CD4-positive, alpha-beta T cell (primary cell): ENCODE results near the gene ARNT2. TPM values are rescaled to one million over a fixed set of nuclear protein-coding genes. Genes with fewer than 3 reads are reported as not detected.

ENCODE experiments used
- ATAC-seq: fragments of 200-7000 bp; cut with Tn5 transposase; one replicate; pipeline ENCODE4 v1.10.0; 2022; ENCODE audit warnings: mild to moderate bottlenecking; ENCODE audit not compliant: poor library complexity
- CTCF ChIA-PET: fragments of 350-600 bp; sonication (Branson Sonifier 250); formaldehyde crosslinking; loops from one replicate; lab custom pipeline; 2021; ENCODE audit warnings: antibody characterized with exemption, inconsistent platforms; lab: Charles Lee
- POLR2A ChIA-PET: fragments of 350-600 bp; sonication (Branson Sonifier 250); formaldehyde crosslinking; loops from one replicate; lab custom pipeline; 2021; ENCODE audit warnings: antibody characterized with exemption, inconsistent platforms; lab: Charles Lee
- DNase-seq, 14 experiments: peaks; one replicate each; pipeline ENCODE4 v3.0.0-alpha.2; 2013 to 2020; ENCODE audit warnings: mixed read lengths in 2 of 14
- H3K27ac ChIP-seq, 2 donors: one replicate each; pipeline versions ENCODE4 v1.5.1 to v1.7.0; 2013; ENCODE audit warnings: low read length in 2 of 2, low read depth in 1 of 2, mild to moderate bottlenecking in 1 of 2
- H3K27me3 ChIP-seq, 2 experiments: 1 replicate in 1 of 2; 2 replicates in 1 of 2; pipeline versions ENCODE4 v1.6.1 to v1.7.0; 2013; ENCODE audit warnings: low read length in 2 of 2, control low read depth in 1 of 2, mild to moderate bottlenecking in 1 of 2, moderate library complexity in 1 of 2; ENCODE audit not compliant: insufficient read depth in 2 of 2, control insufficient read depth in 1 of 2
- H3K36me3 ChIP-seq: one replicate; pipeline ENCODE4 v1.6.1; 2013; ENCODE audit warnings: low read length, control low read depth; ENCODE audit not compliant: insufficient read depth
- H3K4me1 ChIP-seq: one replicate; pipeline ENCODE4 v1.6.1; 2013; ENCODE audit warnings: low read length, control low read depth; ENCODE audit not compliant: insufficient read depth
- H3K4me3 ChIP-seq: one replicate; pipeline ENCODE4 v1.5.1; 2013; ENCODE audit warnings: mild to moderate bottlenecking, low read length, moderate library complexity
- H3K9me3 ChIP-seq, 2 experiments: 1 replicate in 1 of 2; 2 replicates in 1 of 2; pipeline versions ENCODE4 v1.6.1 to v1.7.0; 2013; ENCODE audit warnings: low read length in 2 of 2, mild to moderate bottlenecking in 2 of 2, control low read depth in 1 of 2, moderate library complexity in 1 of 2; ENCODE audit not compliant: control insufficient read depth in 1 of 2, insufficient read depth in 1 of 2
- H3K27ac Mint-ChIP-seq: one replicate; pipeline ENCODE4 v1.8.0; 2020; ENCODE audit warnings: mixed read lengths
- H3K27me3 Mint-ChIP-seq: one replicate; pipeline ENCODE4 v1.8.0; 2021; ENCODE audit warnings: mixed read lengths
- H3K36me3 Mint-ChIP-seq: one replicate; pipeline ENCODE4 v1.8.0; 2021; ENCODE audit warnings: low read depth, mixed read lengths
- H3K4me1 Mint-ChIP-seq: one replicate; pipeline ENCODE4 v1.8.0; 2021; ENCODE audit warnings: low read depth, mixed read lengths
- H3K4me3 Mint-ChIP-seq: one replicate; pipeline ENCODE4 v1.8.0; 2020; ENCODE audit warnings: mild to moderate bottlenecking, mixed read lengths
- H3K9me3 Mint-ChIP-seq: one replicate; pipeline ENCODE4 v1.8.0; 2020; ENCODE audit warnings: mixed read lengths
- CTCF ChIP-seq: fragments of 200-600 bp; IDR thresholded peaks from one replicate; pipeline ENCODE4 v1.8.0; 2022; ENCODE audit warnings: antibody characterized with exemption, mild to moderate bottlenecking
- intact Hi-C, 2 experiments: fragments of 100-400 bp; cut with DNase I in 1 of 2; cut with micrococcal nuclease in 1 of 2; formaldehyde crosslinking; loops; one replicate each; pipeline versions ENCODE4 v1.15.1 to v1.9.0; 2023 to 2025; cut with DNase I, micrococcal nuclease
- total RNA-seq, 174 experiments: library from RNA in 2 of 174; stranded (reverse) in 2 of 174; gene quantifications; one replicate each; pipeline ENCODE4 v1.2.3 and lab custom pipeline; 2021 to 2026

Gene ARNT2
- total RNA-seq, 2 experiments from 2014 or later: not detected

DNA sequence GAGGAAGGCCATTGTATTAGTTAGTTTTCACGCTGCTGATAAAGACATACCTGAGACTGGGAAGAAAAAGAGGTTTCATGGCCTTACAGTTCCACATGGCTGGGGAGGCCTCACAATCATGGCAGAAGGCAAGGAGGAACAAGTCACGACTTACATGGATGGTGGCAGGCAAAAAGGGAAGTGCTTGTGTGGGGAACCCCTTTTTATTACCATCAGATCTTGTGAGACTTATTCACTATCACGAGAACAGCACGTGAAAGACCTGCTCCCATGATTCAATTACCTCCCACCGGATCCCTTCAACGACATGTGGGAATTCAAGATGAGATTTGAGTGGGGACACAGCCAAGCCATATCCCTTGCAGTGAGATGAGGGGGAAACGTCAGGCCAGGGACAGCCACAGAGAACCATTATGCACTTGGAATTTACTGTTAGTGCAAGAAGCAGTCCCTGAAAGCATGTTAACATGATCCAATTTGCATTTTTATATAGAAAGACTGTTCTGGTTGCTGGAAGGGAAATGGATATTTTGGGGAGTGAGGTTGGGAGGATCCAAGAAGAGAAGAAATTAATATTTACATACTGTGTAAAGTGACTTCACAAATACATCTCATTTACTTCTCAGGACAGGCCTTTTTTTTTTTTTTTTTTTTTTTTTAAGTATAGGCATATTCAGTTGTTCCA is 87.1 kb downstream of the ARNT2 start:
- DNase-seq: peak in 2 of 14 experiments; percentile 28 to 42
- H3K27me3 ChIP-seq: peaks cover 0 to 2% of the 10 kb centered on the region in 2 experiments
- no peaks in the 10 kb centered on the region for H3K36me3 Mint-ChIP-seq
- H3K9me3 ChIP-seq: no peaks in the 10 kb centered on the region
- intact Hi-C loops: loop anchor here in 1 of 2 experiments (10.0 kb wide), 1 partner anchor 63 kb away; no protein-coding TSS in a partner anchor
- no peak overlapping the region for H3K27ac ChIP-seq
- H3K4me3 Mint-ChIP-seq: no peak overlapping the region
- ATAC-seq: no peak
- ChIA-PET CTCF (no interaction called here), POLR2A (no interaction called here)
- H3K4me1 Mint-ChIP-seq: no peaks in the 10 kb centered on the region
- peaks cover 5% of the 10 kb centered on the region for H3K27me3 Mint-ChIP-seq
- H3K4me3 ChIP-seq: no peak overlapping the region
- TF ChIP-seq CTCF: no peak
- no peaks in the 10 kb centered on the region for H3K4me1 ChIP-seq
- H3K9me3 Mint-ChIP-seq: no peaks in the 10 kb centered on the region
- H3K36me3 ChIP-seq: no peaks in the 10 kb centered on the region
- H3K27ac Mint-ChIP-seq: no peak overlapping the region

GRCh38 chr15:80492409-80492808 is 88.2 kb downstream of the ARNT2 start:
- Histone ChIP-seq H3K4me1 (no peaks in the 10 kb centered on the region), H3K36me3 (no peaks in the 10 kb centered on the region), H3K9me3 (no peaks in the 10 kb centered on the region), H3K4me3 (no peak overlapping the region), H3K27ac (no peak overlapping the region), H3K27me3 (peaks cover 0 to 2% of the 10 kb centered on the region in 2 experiments)
- intact Hi-C loops: loop anchor here in 1 of 2 experiments (10.0 kb wide), 1 partner anchor 62 kb away; no protein-coding TSS in a partner anchor
- Mint-ChIP-seq H3K4me1 (no peaks in the 10 kb centered on the region), H3K4me3 (no peak overlapping the region), H3K9me3 (no peaks in the 10 kb centered on the region), H3K27me3 (peaks cover 5% of the 10 kb centered on the region), H3K27ac (no peak overlapping the region), H3K36me3 (no peaks in the 10 kb centered on the region)
- DNase-seq (no peak), ATAC-seq (no peak)
- ChIA-PET POLR2A (no interaction called here), CTCF (interaction anchor here (0.8 kb wide), 1 partner anchor 11 kb away, joined by 3 read pairs; no protein-coding TSS in a partner anchor)
- no peak for TF ChIP-seq CTCF

- Histone ChIP-seq H3K4me1 (no peaks in the 10 kb centered on the region), H3K27me3 (peaks cover 0 to 2% of the 10 kb centered on the region in 2 experiments), H3K9me3 (no peaks in the 10 kb centered on the region), H3K27ac (no peak overlapping the region), H3K36me3 (no peaks in the 10 kb centered on the region), H3K4me3 (no peak overlapping the region)
- ATAC-seq (no peak), DNase-seq (no peak)
- ChIA-PET POLR2A (no interaction called here), CTCF (interaction anchor here (0.8 kb wide), 1 partner anchor 11 kb away, joined by 3 read pairs; no protein-coding TSS in a partner anchor)
- Mint-ChIP-seq H3K27me3 (peaks cover 5% of the 10 kb centered on the region), H3K27ac (no peak overlapping the region), H3K36me3 (no peaks in the 10 kb centered on the region), H3K4me1 (no peaks in the 10 kb centered on the region), H3K4me3 (no peak overlapping the region), H3K9me3 (no peaks in the 10 kb centered on the region)
- intact Hi-C loops: loop anchor here in 1 of 2 experiments (10.0 kb wide), 1 partner anchor 62 kb away; no protein-coding TSS in a partner anchor
- TF ChIP-seq CTCF: no peak
These were observed 88.7 kb downstream of the ARNT2 start for GRCh38 chr15:80492874-80493273.
